Kasumi-1 (cell line): ENCODE data around the gene TDG.
A peak's percentile ranks its signal among the peaks of the same experiment; 100 is the strongest.

Experiments used
- DNase-seq, 2 experiments: peaks; one replicate each; lab custom pipeline; 2025; lab: John Stamatoyannopoulos, UW

The TDG gene

GRCh38 chr12:103965590-103966504 is at the start of gene TDG:
Gene TDG (plus strand): TSS chr12:103965872. CDS start chr12:103966038, 166 bp downstream.
- DNase-seq = peak; percentile 99

- no peak for DNase-seq
These were observed 47.8 kb upstream of the TDG start for GRCh38 chr12:103917873-103918272.

GRCh38 chr12:103924761-103925641 is 40.7 kb upstream of the TDG start:
- DNase-seq = no peak

GRCh38 chr12:103928682-103929045 is 37.0 kb upstream of the TDG start:
- DNase-seq = peak; percentile 63 to 78

GRCh38 chr12:103929046-103929783 is 36.5 kb upstream of the TDG start:
- DNase-seq = peak; percentile 92 to 95

GRCh38 chr12:103929784-103930033 is 36.0 kb upstream of the TDG start:
- no peak for DNase-seq

GRCh38 chr12:103930034-103930786 is 35.5 kb upstream of the TDG start, which contains the start of gene HSP90B1:
Gene HSP90B1 (plus strand): TSS chr12:103930410. CDS start chr12:103930516, 106 bp downstream.
- DNase-seq = peak; percentile 99 to 100

- DNase-seq = peak; percentile 33 to 40
These were observed 34.6 kb upstream of the TDG start for GRCh38 chr12:103930787-103931735.

GRCh38 chr12:103933237-103933636 is 32.4 kb upstream of the TDG start:
- no peak for DNase-seq

GRCh38 chr12:103936679-103937078 is 29.0 kb upstream of the TDG start:
- no peak for DNase-seq

GRCh38 chr12:103944964-103945363 is 20.7 kb upstream of the TDG start:
- DNase-seq = no peak

GRCh38 chr12:103947871-103948555 is 17.7 kb upstream of the TDG start:
- DNase-seq = no peak

GRCh38 chr12:103948746-103949406 is 16.8 kb upstream of the TDG start:
- DNase-seq = no peak

GRCh38 chr12:103952497-103952896 is 13.2 kb upstream of the TDG start:
- no peak for DNase-seq

- DNase-seq = no peak
These were observed 9.7 kb upstream of the TDG start for GRCh38 chr12:103955811-103956508.

GRCh38 chr12:103956509-103957027 is 9.1 kb upstream of the TDG start:
- no peak for DNase-seq

- DNase-seq = no peak
These were observed 7.7 kb upstream of the TDG start for GRCh38 chr12:103957865-103958388.

GRCh38 chr12:103958621-103959020 is 7.1 kb upstream of the TDG start:
- DNase-seq = no peak
